Measurements from ENCODE around the gene EDAR.

Gene EDAR

DNA sequence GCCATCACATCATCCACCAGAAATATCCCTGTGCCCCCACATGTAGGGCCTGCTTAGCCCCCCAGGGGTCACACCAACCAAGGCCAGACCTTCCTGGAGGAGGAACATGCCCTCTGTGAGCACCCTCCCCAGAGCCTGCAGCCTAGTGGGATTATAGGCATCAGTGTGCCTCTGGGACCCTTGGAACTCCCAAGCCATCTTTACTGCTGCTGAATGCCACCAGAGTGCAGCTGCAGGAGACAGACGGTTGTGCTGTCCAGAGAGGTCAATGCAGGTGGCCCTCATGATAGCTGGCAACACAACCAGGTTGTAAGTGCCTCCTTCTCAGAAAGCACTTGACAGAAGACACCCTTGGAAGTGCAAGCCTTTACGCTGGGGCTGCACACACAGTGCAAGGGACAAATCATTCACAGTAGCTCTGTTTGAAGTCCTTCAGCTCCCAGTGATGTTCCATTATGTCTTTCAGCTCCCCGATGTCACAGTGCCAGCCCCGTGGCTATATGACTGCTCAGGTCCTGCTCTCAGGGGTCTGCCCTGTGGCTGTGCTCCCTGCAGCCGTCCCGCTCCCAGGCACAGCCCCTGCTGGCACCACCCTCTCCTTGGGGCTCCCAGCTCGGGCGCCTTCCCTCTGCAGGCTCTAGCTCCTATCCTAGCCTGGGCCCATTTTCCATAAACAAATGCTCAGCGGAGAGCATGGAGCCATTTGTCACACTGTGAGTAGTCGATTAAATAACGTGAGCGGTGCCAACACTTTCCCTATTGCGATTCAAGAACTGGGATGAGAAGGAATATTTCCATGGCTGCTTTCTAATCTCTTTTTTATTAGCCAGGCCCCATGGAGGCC lies 65.1 kb downstream of the EDAR start:
- TF ChIP-seq GATA3 (IDR thresholded peaks at IDR 0.05; ENCODE audit: low read depth, low read length) = no peak

DNA sequence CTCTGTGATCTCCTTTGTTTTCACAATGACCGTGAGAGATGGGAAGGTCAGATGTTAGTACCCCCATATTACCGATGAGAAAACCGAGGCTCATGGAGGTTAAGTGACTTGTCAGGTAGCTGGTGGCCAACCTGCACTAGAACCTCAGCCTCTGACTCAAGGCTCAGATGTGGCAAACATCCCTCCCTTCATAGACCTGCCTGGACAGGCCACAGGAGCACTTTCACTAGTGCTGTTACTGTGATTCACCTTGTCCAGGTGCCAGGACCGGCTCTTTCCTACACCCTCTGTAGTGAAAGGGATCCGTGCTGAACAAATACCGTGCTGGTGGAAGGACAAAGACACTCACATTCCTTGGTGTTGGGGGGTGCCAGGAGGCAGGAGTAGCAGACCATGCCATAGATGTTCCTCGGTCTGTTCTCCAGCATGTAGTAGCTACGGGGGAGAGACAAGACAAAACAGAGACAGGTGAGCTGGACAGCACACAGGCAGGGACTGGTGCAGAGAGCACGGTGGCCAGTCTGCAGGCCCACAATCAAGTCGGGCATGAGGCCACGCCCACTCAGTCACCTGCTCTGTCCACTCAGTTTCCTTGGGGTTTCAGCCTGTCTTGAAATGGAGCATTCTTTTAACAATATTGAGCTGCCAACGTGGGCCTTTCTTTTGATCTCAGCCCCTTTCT lies 65.9 kb downstream of the EDAR start:
- TF ChIP-seq GATA3 (IDR thresholded peaks at IDR 0.05; ENCODE audit: low read depth, low read length) (no peak), GATA2 (IDR thresholded peaks at IDR 0.05; ENCODE audit: low read depth, low read length) (no peak)

DNA sequence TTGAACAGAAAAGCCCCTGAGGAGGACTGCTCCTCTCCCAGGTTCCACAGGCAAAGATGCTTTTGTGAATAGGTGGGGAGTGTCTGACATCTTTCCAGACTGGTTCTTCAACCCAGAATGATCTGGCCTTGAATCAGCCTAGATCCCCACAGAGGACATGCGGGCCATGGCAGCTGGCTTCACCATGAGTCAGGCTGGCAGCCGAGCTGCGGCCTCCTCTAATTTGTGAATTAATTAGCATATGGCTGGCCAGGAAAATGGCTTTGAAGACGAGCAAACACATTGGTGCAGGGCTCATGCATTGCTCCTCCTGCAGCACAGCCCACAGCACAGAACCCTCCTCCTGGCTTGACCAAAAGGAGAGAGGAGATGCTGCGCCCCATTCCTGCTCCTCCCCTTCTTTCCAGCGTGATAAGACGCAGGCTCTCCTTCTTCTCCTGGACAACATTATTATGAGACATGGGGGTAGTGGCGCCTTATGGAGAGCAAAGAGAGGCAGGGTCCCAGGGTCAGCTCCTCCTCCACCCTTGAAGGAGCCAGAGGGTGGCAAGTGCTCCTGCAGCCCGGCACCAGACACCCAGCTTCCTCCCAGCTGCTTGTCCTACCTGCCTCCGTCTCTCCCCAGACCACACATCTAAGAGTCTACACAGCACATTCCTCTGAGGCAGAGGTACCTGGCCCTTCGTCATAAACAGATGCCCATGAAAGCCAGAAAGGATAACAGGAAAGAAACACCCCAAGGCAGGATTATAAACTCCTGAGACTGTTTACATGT lies 66.7 kb downstream of the EDAR start:
- no peak for TF ChIP-seq GATA2 (IDR thresholded peaks at IDR 0.05; ENCODE audit: low read depth, low read length)
- no peak for TF ChIP-seq GATA3 (IDR thresholded peaks at IDR 0.05; ENCODE audit: low read depth, low read length)

DNA sequence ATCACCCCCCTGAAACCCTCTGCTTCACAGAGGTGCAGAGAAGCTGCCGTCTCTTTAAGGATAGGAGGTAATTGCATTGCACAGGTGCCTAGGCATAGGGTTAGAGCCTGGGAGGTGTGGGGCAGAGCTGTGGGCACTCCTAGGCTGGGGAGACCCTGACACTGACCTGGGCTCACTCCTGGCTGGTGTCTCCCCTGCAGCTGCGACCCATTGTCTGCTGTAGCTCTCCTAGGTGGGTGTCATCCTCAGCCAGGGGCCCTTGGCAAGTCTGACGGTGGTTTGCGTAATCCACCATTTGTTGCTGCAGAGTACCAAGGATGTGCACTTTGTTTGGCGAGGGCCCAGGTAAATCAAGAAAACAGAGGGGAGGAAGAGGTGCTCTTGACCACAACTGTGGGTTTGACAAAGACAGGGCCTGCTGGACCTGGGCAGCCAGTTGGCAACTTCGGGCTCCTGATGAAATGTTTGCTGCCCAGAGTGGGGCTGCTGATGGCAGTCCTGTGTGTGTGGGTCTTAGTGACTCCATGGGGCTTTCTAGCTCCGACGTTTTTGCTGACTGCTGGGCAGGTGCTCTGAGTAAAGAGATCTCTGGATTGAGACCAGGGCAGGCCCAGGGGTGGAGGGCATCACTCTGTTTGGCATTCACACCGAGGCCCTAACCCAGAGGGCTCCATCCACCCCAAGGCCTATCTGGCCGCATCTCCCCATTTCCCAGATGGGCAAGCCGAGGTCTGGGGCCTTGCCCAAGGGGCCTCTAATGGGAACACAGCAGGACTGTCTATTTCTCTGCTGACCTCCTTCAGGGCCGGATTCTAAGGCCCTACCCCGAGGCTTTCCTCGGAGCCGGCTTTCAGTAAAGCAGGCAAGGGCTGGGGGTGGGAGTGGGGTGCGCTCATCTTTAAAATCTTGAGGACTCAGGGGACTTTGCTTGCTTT lies 67.7 kb downstream of the EDAR start:
- no peak for TF ChIP-seq GATA3 (IDR thresholded peaks at IDR 0.05; ENCODE audit: low read depth, low read length)
- TF ChIP-seq GATA2 (IDR thresholded peaks at IDR 0.05; ENCODE audit: low read depth, low read length) = no peak

- TF ChIP-seq GATA3 (IDR thresholded peaks at IDR 0.05; ENCODE audit: low read depth, low read length) = no peak
- no peak for TF ChIP-seq GATA2 (IDR thresholded peaks at IDR 0.05; ENCODE audit: low read depth, low read length)
These were observed 68.3 kb downstream of the EDAR start for GRCh38 chr2:108920686-108921085.

- no peak for TF ChIP-seq GATA3 (IDR thresholded peaks at IDR 0.05; ENCODE audit: low read depth, low read length)
- TF ChIP-seq GATA2 (IDR thresholded peaks at IDR 0.05; ENCODE audit: low read depth, low read length) = no peak
These were observed 69.2 kb downstream of the EDAR start for GRCh38 chr2:108919571-108920373.

DNA sequence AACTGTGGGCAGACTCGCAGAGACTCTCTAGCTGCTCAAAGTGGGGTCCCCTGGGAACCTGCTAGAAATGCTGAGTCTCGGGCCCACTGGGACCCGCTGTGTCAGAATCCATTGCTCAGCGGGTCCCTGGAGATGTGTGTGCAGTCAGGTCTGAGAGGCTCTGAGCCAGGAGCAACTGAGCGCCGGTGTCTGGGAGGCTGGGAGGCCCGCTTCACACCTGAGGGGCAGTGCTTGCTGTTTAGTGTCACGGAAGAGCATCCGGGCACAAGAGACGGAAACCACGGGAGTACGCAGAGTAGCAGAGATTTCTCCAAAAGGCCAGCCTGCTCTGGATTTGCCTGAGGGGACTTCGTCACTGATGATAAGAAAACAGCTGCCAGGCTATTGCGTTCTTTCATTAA lies 70.1 kb downstream of the EDAR start:
- no peak for TF ChIP-seq GATA3 (IDR thresholded peaks at IDR 0.05; ENCODE audit: low read depth, low read length)
- TF ChIP-seq GATA2 (IDR thresholded peaks at IDR 0.05; ENCODE audit: low read depth, low read length) = no peak

- TF ChIP-seq GATA3 (IDR thresholded peaks at IDR 0.05; ENCODE audit: low read depth, low read length) (no peak), GATA2 (IDR thresholded peaks at IDR 0.05; ENCODE audit: low read depth, low read length) (no peak)
These were observed 70.7 kb downstream of the EDAR start for GRCh38 chr2:108918156-108918874.

GRCh38 chr2:108917526-108917925 lies 71.5 kb downstream of the EDAR start:
- no peak for TF ChIP-seq GATA3 (IDR thresholded peaks at IDR 0.05; ENCODE audit: low read depth, low read length)
- no peak for TF ChIP-seq GATA2 (IDR thresholded peaks at IDR 0.05; ENCODE audit: low read depth, low read length)

GRCh38 chr2:108916796-108917421 lies 72.1 kb downstream of the EDAR start:
- no peak for TF ChIP-seq GATA2 (IDR thresholded peaks at IDR 0.05; ENCODE audit: low read depth, low read length)
- TF ChIP-seq GATA3 (IDR thresholded peaks at IDR 0.05; ENCODE audit: low read depth, low read length) = no peak

DNA sequence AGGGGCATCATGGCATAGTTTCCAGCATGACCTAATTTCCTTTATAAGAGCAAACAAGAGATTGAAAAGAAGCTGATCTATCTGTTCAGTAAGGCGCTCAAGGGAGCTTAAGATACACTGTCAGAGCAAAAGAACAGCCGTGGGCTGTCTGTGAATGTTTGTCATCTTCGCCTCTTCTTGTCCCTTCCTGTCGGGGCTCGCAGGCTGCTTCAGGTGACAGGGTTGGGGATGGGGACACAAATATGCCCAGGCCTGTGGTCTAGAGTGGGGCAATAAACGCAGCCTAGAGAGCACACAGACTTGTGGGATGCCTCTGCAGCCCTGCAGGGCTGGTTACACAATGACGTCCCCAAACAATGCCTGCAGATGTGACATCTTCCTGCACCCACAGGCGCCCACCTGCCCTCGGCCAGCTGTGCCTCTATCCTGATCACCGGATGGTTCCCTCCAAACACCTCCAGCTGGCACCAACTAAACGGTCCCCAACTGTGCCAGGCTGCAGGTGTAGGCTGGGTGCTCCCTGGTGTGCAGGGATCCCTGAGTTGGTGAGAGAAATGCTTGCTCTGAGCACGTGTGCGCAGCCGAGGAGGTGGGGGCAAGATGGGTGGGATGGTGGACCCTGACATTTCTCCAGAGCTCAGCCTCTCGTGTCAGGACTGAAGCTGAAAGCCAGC lies 72.8 kb downstream of the EDAR start:
- TF ChIP-seq GATA3 (IDR thresholded peaks at IDR 0.05; ENCODE audit: low read depth, low read length) = no peak

DNA sequence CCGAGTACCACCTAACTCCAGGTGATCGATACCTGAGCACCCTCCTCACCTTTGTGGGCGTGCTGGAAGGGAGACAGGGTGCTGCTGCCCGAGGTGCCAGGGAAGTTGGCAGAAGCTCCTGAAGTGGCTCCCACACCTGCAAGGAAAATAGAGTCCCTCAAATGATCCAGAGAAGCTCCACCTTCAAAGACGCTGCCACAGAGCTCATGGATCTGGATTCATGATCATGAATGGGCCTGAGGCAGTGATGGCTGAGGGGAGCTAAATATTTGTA lies 76.5 kb downstream of the EDAR start:
- no peak for TF ChIP-seq GATA2 (IDR thresholded peaks at IDR 0.05; ENCODE audit: low read depth, low read length)
- no peak for TF ChIP-seq GATA3 (IDR thresholded peaks at IDR 0.05; ENCODE audit: low read depth, low read length)

All from SH-SY5Y (cell line).